H9 (cell line): Measurements from ENCODE around the gene TIAM2. TPM values are rescaled to one million over a fixed set of nuclear protein-coding genes. Genes with fewer than 3 reads are reported as not detected.

ENCODE experiments used
- DNase-seq: peaks from one replicate; pipeline ENCODE4 v3.0.0-alpha.2; 2017
- H2AFZ ChIP-seq: one replicate; pipeline ENCODE4 v1.6.1; 2013; ENCODE audit warnings: mild to moderate bottlenecking, low read length, control low read depth, moderate library complexity
- H2AK5ac ChIP-seq: 2 replicates; pipeline ENCODE4 v1.6.1; 2013; ENCODE audit warnings: low read length, control low read depth, mixed read lengths; ENCODE audit not compliant: insufficient read length
- H2BK120ac ChIP-seq: one replicate; pipeline ENCODE4 v1.6.1; 2013; ENCODE audit warnings: low read depth, mild to moderate bottlenecking, low read length, control low read depth, inconsistent platforms; ENCODE audit not compliant: poor library complexity, severe bottlenecking
- H2BK12ac ChIP-seq: 2 replicates; pipeline ENCODE4 v1.6.1; 2013; ENCODE audit warnings: low read length, control low read depth, mixed read lengths, low read depth; ENCODE audit not compliant: insufficient read length
- H2BK15ac ChIP-seq: 2 replicates; pipeline ENCODE4 v1.6.1; 2013; ENCODE audit warnings: low read depth, low read length, control low read depth
- H2BK20ac ChIP-seq: one replicate; pipeline ENCODE4 v1.6.1; 2013; ENCODE audit warnings: low read depth, mild to moderate bottlenecking, low read length, control low read depth, inconsistent platforms; ENCODE audit not compliant: poor library complexity, severe bottlenecking
- H2BK5ac ChIP-seq: 2 replicates; pipeline ENCODE4 v1.6.1; 2013; ENCODE audit warnings: low read length, control low read depth, mixed read lengths; ENCODE audit not compliant: insufficient read length
- H3K14ac ChIP-seq: 2 replicates; pipeline ENCODE4 v1.6.1; 2013; ENCODE audit warnings: low read length, control low read depth; ENCODE audit not compliant: insufficient read depth
- H3K18ac ChIP-seq: 2 replicates; pipeline ENCODE4 v1.6.1; 2013; ENCODE audit warnings: low read depth, mild to moderate bottlenecking, mixed read lengths, low read length, control low read depth; ENCODE audit not compliant: insufficient read length
- H3K23ac ChIP-seq: 2 replicates; pipeline ENCODE4 v1.6.1; 2013; ENCODE audit warnings: low read length, control low read depth, mixed read lengths, low read depth; ENCODE audit not compliant: insufficient read length
- H3K23me2 ChIP-seq: 2 replicates; pipeline ENCODE4 v1.6.1; 2013; ENCODE audit warnings: low read depth, mild to moderate bottlenecking, mixed read lengths, low read length, control low read depth; ENCODE audit not compliant: insufficient read length, poor library complexity, severe bottlenecking
- H3K27ac ChIP-seq: 2 replicates; pipeline ENCODE4 v1.5.1; 2013; ENCODE audit warnings: low read length, control low read depth, mixed read lengths, low read depth; ENCODE audit not compliant: insufficient read length
- H3K27me3 ChIP-seq: 2 replicates; pipeline ENCODE4 v1.6.1; 2013; ENCODE audit warnings: low read length, control low read depth, inconsistent platforms; ENCODE audit not compliant: insufficient read depth
- H3K4ac ChIP-seq: 2 replicates; pipeline ENCODE4 v1.6.1; 2013; ENCODE audit warnings: low read depth, mild to moderate bottlenecking, control low read depth, inconsistent platforms, low read length, moderate library complexity
- H3K4me1 ChIP-seq: 2 replicates; pipeline ENCODE4 v1.6.1; 2013; ENCODE audit warnings: low read length, control low read depth, inconsistent platforms; ENCODE audit not compliant: insufficient read depth
- H3K4me2 ChIP-seq: 2 replicates; pipeline ENCODE4 v1.6.1; 2013; ENCODE audit warnings: low read length, control low read depth, mixed read lengths; ENCODE audit not compliant: insufficient read length, insufficient read depth
- H3K56ac ChIP-seq: 2 replicates; pipeline ENCODE4 v1.6.1; 2013; ENCODE audit warnings: low read depth, mild to moderate bottlenecking, mixed read lengths, low read length, control low read depth; ENCODE audit not compliant: insufficient read length
- H3K79me1 ChIP-seq: 2 replicates; pipeline ENCODE4 v1.6.1; 2013; ENCODE audit warnings: low read depth, mild to moderate bottlenecking, moderate library complexity, low read length, control low read depth, inconsistent platforms; ENCODE audit not compliant: insufficient read depth, poor library complexity, severe bottlenecking
- H3K79me2 ChIP-seq: 2 replicates; pipeline ENCODE4 v1.6.1; 2013; ENCODE audit warnings: low read length, control low read depth, inconsistent platforms; ENCODE audit not compliant: insufficient read depth
- H3K9ac ChIP-seq: 2 replicates; pipeline ENCODE4 v1.6.1; 2013; ENCODE audit warnings: low read length, control low read depth, mixed read lengths; ENCODE audit not compliant: insufficient read length; ENCODE audit errors: extremely low read depth
- H3K9me3 ChIP-seq: one replicate; pipeline ENCODE4 v1.6.1; 2013; ENCODE audit warnings: low read depth, low read length, inconsistent platforms; ENCODE audit not compliant: control insufficient read depth
- H3T11ph ChIP-seq: one replicate; pipeline ENCODE4 v1.6.1; 2013; ENCODE audit warnings: mild to moderate bottlenecking, low read length, control low read depth, inconsistent platforms
- H4K20me1 ChIP-seq: one replicate; pipeline ENCODE4 v1.6.1; 2013; ENCODE audit not compliant: control insufficient read depth, insufficient read length, insufficient read depth
- H4K5ac ChIP-seq: 2 replicates; pipeline ENCODE4 v1.6.1; 2013; ENCODE audit warnings: low read depth, mild to moderate bottlenecking, mixed read lengths, low read length, control low read depth; ENCODE audit not compliant: insufficient read length
- H4K8ac ChIP-seq: replicated peaks from 2 replicates; pipeline ENCODE4 v1.6.1; 2013; ENCODE audit warnings: low read length, control low read depth, mixed read lengths, low read depth; ENCODE audit not compliant: insufficient read length
- H4K91ac ChIP-seq: 2 replicates; pipeline ENCODE4 v1.6.1; 2013; ENCODE audit warnings: low read depth, mild to moderate bottlenecking, moderate library complexity, mixed read lengths, low read length, control low read depth; ENCODE audit not compliant: insufficient read length
- H3K27ac Mint-ChIP-seq, 3 experiments: 2 replicates in 2 of 3; 3 replicates in 1 of 3; pipeline ENCODE4 v1.8.0; 2020 to 2021; ENCODE audit warnings: mixed read lengths in 3 of 3, mild to moderate bottlenecking in 1 of 3, moderate library complexity in 1 of 3
- H3K27me3 Mint-ChIP-seq: 2 replicates; pipeline ENCODE4 v1.8.0; 2021; ENCODE audit warnings: low read depth, mild to moderate bottlenecking, moderate library complexity, mixed read lengths
- H3K36me3 Mint-ChIP-seq, 3 experiments: 2 replicates in 2 of 3; 3 replicates in 1 of 3; pipeline ENCODE4 v1.8.0; 2020 to 2021; ENCODE audit warnings: low read depth in 3 of 3, mixed read lengths in 3 of 3; ENCODE audit not compliant: insufficient read depth in 1 of 3
- H3K4me1 Mint-ChIP-seq, 2 experiments: 2 replicates each; pipeline ENCODE4 v1.8.0; 2020; ENCODE audit warnings: mixed read lengths in 2 of 2
- H3K4me3 Mint-ChIP-seq, 2 experiments: 2 replicates in 1 of 2; 3 replicates in 1 of 2; pipeline ENCODE4 v1.8.0; 2020 to 2021; ENCODE audit warnings: mild to moderate bottlenecking in 2 of 2, mixed read lengths in 2 of 2, moderate library complexity in 1 of 2
- H3K9me3 Mint-ChIP-seq, 2 experiments: 2 replicates in 1 of 2; 3 replicates in 1 of 2; pipeline ENCODE4 v1.8.0; 2020; ENCODE audit warnings: mild to moderate bottlenecking in 2 of 2, mixed read lengths in 2 of 2, moderate library complexity in 1 of 2
- WGBS: extraction: QIAGEN DNeasy Blood & Tissue Kit; methylation state at CpG from one replicate; pipeline ENCODE4 v1.1.7; 2013; ENCODE audit warnings: missing lambda C conversion rate, low lambda C conversion rate, mixed read lengths; ENCODE audit not compliant: insufficient read length; ENCODE audit errors: extremely low coverage; 5-methylcytosine and 5-hydroxymethylcytosine counted together
- total RNA-seq: library from RNA; stranded (reverse); gene quantifications from 2 replicates; pipeline ENCODE4 v1.2.1, GENCODE V29; 2021
- TF ChIP-seq, protein P1 (sequence below): fragments of 200-600 bp; sonication (generic); conservative IDR thresholded peaks from 3 replicates; pipeline ENCODE4 v1.8.0; 2021; ENCODE audit warnings: antibody characterized with exemption, mild to moderate bottlenecking

Gene TIAM2
- total RNA-seq, 1 experiment from 2014 or later: 6.3 TPM

DNA sequence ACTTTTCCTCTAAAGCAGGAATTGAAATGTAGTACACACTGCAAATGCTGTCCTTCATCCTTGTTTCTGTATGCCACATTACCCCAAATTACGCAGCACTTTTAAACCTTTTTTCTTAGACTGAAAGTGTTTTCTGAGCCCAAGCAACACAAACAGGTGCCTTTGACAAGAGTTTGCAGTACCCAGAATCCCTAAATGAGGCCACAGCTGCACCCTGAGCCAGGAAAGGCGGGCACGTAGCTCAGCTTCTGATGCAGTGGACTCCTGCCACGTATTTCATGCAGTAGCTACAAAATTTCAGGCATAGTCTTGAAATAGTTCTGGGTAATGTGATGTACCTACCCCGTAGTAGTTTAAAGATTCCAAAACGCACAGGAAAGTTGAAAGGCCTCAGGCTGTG, 237.7 kb downstream of the TIAM2 start:
- no peak overlapping the region for H3K23ac ChIP-seq
- no peak overlapping the region for H2AK5ac ChIP-seq
- no peak overlapping the region for H4K8ac ChIP-seq
- Mint-ChIP-seq H3K4me1 (peaks cover 9 to 18% of the 10 kb centered on the region in 2 experiments), H3K27me3 (no peaks in the 10 kb centered on the region; the same call in 1 of the 2 replicates), H3K4me3 (no peak overlapping the region), H3K36me3 (peaks cover 28 to 38% (median 31%) of the 10 kb centered on the region in 3 experiments), H3K9me3 (peaks cover 22 to 26% of the 10 kb centered on the region in 2 experiments), H3K27ac (no peak overlapping the region)
- no peak for DNase-seq
- H2BK20ac ChIP-seq: no peak overlapping the region
- H2BK120ac ChIP-seq: no peak overlapping the region
- WGBS: no CpG with 5 or more reads among the region's 6 CpGs
- H3K4ac ChIP-seq: no peak overlapping the region
- H3T11ph ChIP-seq: no peak overlapping the region
- no peak overlapping the region for H3K27ac ChIP-seq
- no peak overlapping the region for H4K91ac ChIP-seq
- no peak overlapping the region for H2BK15ac ChIP-seq
- H2AFZ ChIP-seq: no peak overlapping the region
- no peak overlapping the region for H4K5ac ChIP-seq
- no peak overlapping the region for H3K14ac ChIP-seq
- H3K4me1 ChIP-seq: no peaks in the 10 kb centered on the region; the same call in 1 of the 2 replicates
- TF ChIP-seq, protein P1, sequence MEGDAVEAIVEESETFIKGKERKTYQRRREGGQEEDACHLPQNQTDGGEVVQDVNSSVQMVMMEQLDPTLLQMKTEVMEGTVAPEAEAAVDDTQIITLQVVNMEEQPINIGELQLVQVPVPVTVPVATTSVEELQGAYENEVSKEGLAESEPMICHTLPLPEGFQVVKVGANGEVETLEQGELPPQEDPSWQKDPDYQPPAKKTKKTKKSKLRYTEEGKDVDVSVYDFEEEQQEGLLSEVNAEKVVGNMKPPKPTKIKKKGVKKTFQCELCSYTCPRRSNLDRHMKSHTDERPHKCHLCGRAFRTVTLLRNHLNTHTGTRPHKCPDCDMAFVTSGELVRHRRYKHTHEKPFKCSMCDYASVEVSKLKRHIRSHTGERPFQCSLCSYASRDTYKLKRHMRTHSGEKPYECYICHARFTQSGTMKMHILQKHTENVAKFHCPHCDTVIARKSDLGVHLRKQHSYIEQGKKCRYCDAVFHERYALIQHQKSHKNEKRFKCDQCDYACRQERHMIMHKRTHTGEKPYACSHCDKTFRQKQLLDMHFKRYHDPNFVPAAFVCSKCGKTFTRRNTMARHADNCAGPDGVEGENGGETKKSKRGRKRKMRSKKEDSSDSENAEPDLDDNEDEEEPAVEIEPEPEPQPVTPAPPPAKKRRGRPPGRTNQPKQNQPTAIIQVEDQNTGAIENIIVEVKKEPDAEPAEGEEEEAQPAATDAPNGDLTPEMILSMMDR: no peak
- H3K56ac ChIP-seq: no peak overlapping the region
- peaks cover 10% of the 10 kb centered on the region for H3K9me3 ChIP-seq
- no peak overlapping the region for H3K9ac ChIP-seq
- H4K20me1 ChIP-seq: no peaks in the 10 kb centered on the region
- no peak overlapping the region for H3K4me2 ChIP-seq
- no peak overlapping the region for H2BK12ac ChIP-seq
- H2BK5ac ChIP-seq: no peak overlapping the region
- H3K79me2 ChIP-seq: no peaks in the 10 kb centered on the region
- no peaks in the 10 kb centered on the region for H3K23me2 ChIP-seq
- no peaks in the 10 kb centered on the region for H3K27me3 ChIP-seq
- no peaks in the 10 kb centered on the region for H3K79me1 ChIP-seq
- no peak overlapping the region for H3K18ac ChIP-seq
